ENCODE data around the gene KCNK3.

DNA sequence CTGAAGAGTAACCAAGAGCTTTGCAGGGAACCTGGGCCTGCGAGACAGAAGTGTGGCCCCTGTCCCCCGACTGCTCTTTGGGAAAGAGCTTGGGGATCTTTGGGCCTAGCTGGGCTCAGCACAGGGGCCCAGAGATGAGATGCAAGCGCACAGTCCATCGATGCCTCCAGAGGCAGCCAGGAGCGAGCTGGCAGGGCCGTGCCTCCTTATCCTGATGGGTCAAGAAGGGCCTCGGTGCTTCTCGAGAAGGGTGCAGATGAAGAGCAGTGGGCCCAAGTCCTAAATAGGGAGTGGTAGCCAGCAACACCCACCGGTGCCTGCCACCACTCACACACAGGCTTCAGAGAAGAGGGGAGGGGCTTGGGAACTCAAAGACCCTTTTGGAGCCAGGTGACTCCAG is 17.6 kb downstream of the KCNK3 start:
- TF ChIP-seq, protein P1, sequence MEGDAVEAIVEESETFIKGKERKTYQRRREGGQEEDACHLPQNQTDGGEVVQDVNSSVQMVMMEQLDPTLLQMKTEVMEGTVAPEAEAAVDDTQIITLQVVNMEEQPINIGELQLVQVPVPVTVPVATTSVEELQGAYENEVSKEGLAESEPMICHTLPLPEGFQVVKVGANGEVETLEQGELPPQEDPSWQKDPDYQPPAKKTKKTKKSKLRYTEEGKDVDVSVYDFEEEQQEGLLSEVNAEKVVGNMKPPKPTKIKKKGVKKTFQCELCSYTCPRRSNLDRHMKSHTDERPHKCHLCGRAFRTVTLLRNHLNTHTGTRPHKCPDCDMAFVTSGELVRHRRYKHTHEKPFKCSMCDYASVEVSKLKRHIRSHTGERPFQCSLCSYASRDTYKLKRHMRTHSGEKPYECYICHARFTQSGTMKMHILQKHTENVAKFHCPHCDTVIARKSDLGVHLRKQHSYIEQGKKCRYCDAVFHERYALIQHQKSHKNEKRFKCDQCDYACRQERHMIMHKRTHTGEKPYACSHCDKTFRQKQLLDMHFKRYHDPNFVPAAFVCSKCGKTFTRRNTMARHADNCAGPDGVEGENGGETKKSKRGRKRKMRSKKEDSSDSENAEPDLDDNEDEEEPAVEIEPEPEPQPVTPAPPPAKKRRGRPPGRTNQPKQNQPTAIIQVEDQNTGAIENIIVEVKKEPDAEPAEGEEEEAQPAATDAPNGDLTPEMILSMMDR (IDR thresholded peaks at IDR 0.05) = no peak
- TF ChIP-seq POLR2A (IDR thresholded peaks at IDR 0.05) = no peak

Data from body of pancreas (tissue), 4 donors.